HL-60 (cell line): ENCODE data around the gene NCK2.

Experiments
- CTCF ChIP-seq: IDR thresholded peaks from one replicate; pipeline ENCODE4 v1.5.1; 2011; ENCODE audit warnings: low read length, control low read depth, inconsistent platforms; ENCODE audit not compliant: insufficient read depth
- POLR2AphosphoS5 ChIP-seq: IDR thresholded peaks from 2 replicates; pipeline ENCODE4 v1.6.1; 2012; ENCODE audit warnings: low read depth
- TF ChIP-seq, protein P1 (sequence below): IDR thresholded peaks from 2 replicates; pipeline ENCODE4 v1.6.1; 2012; ENCODE audit warnings: low read depth; ENCODE audit not compliant: insufficient replicate concordance

GRCh38 chr2:105772362-105772761 lies 27.6 kb downstream of the NCK2 start:
- TF ChIP-seq CTCF: no peak
- TF ChIP-seq POLR2AphosphoS5: no peak
- TF ChIP-seq, protein P1, sequence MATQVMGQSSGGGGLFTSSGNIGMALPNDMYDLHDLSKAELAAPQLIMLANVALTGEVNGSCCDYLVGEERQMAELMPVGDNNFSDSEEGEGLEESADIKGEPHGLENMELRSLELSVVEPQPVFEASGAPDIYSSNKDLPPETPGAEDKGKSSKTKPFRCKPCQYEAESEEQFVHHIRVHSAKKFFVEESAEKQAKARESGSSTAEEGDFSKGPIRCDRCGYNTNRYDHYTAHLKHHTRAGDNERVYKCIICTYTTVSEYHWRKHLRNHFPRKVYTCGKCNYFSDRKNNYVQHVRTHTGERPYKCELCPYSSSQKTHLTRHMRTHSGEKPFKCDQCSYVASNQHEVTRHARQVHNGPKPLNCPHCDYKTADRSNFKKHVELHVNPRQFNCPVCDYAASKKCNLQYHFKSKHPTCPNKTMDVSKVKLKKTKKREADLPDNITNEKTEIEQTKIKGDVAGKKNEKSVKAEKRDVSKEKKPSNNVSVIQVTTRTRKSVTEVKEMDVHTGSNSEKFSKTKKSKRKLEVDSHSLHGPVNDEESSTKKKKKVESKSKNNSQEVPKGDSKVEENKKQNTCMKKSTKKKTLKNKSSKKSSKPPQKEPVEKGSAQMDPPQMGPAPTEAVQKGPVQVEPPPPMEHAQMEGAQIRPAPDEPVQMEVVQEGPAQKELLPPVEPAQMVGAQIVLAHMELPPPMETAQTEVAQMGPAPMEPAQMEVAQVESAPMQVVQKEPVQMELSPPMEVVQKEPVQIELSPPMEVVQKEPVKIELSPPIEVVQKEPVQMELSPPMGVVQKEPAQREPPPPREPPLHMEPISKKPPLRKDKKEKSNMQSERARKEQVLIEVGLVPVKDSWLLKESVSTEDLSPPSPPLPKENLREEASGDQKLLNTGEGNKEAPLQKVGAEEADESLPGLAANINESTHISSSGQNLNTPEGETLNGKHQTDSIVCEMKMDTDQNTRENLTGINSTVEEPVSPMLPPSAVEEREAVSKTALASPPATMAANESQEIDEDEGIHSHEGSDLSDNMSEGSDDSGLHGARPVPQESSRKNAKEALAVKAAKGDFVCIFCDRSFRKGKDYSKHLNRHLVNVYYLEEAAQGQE: no peak
